Measurements from ENCODE around the gene NAP1L2. TPM values are rescaled to one million over a fixed set of nuclear protein-coding genes. Genes with fewer than 3 reads are reported as not detected.
A peak's percentile ranks its signal among the peaks of the same experiment; 100 is the strongest.
"Not testable (repeated sequence)": the region's sequence is repeated elsewhere in the genome, so short reads cannot be mapped to it uniquely, and the experiment has no call there.

Gene NAP1L2
- total RNA-seq (1.3 TPM), polyA plus RNA-seq (ENCODE audit: insufficient read depth in 1 of 8, insufficient read length in 8 of 8, low replicate concordance in 1 of 8) (1 to 10 TPM in 5 of 8 donors, under 1 TPM in 3; 0.70 to 2.4 (median 1.3) TPM)
- long read RNA-seq, donor 1: 0 reads
- long read RNA-seq, donor 2, partial matches to known transcripts: 0 of 1 reads
- long read RNA-seq, donor 2, other reads (novel, unspliced or antisense): 0 of 1 reads
- long read RNA-seq, donor 3: 0 reads
- long read RNA-seq, donor 4, partial matches to known transcripts: 0 of 2 reads
- long read RNA-seq, donor 4, other reads (novel, unspliced or antisense): 0 of 2 reads
- long read RNA-seq, donor 5, partial matches to known transcripts: 0 of 4 reads
- long read RNA-seq, donor 5, other reads (novel, unspliced or antisense): 0 of 4 reads
- long read RNA-seq, donor 6, partial matches to known transcripts: 0 of 1 reads
- long read RNA-seq, donor 6, other reads (novel, unspliced or antisense): 0 of 1 reads
- long read RNA-seq, donor 7, partial matches to known transcripts: 0 of 2 reads
- long read RNA-seq, donor 7, other reads (novel, unspliced or antisense): 0 of 2 reads
- long read RNA-seq, donor 8: 0 reads
- long read RNA-seq, donor 9, partial matches to known transcripts: 0 of 1 reads
- long read RNA-seq, donor 9, other reads (novel, unspliced or antisense): 0 of 1 reads
- long read RNA-seq, donor 10, partial matches to known transcripts: 0 of 3 reads
- long read RNA-seq, donor 10, other reads (novel, unspliced or antisense): 0 of 3 reads
- long read RNA-seq, donor 11, partial matches to known transcripts: 0 of 3 reads
- long read RNA-seq, donor 11, other reads (novel, unspliced or antisense): 0 of 3 reads

- Histone ChIP-seq H3K27me3 (ENCODE audit: control insufficient read depth, insufficient read depth, low read length) (peaks cover 18% of the 10 kb centered on the region), H3K27ac (ENCODE audit: low read length) (no peak within 1 kb of the TSS), H3K36me3 (ENCODE audit: control insufficient read depth, insufficient read depth, low read length) (no peaks in the 10 kb centered on the region), H3K9me3 (replicated peaks; ENCODE audit: control insufficient read depth, low read depth, low read length) (no peaks in the 10 kb centered on the region), H3K4me1 (ENCODE audit: control insufficient read depth, insufficient read depth, low read length) (no peaks in the 10 kb centered on the region), H3K4me3 (ENCODE audit: low read length) (peak within 1 kb of the TSS; percentile 26)
- WGBS (ENCODE audit: insufficient coverage): 49% methylated on average over 22 of the region's 30 CpGs
- peak; percentile 69 for DNase-seq
Measured at GRCh38 chrX:73214426-73215094, at the start of gene NAP1L2. Gene NAP1L2, minus strand, starts transcription at chrX:73214851. Its CDS starts 359 bp downstream, at chrX:73214492.

- Histone ChIP-seq H3K36me3 (ENCODE audit: control insufficient read depth, insufficient read depth, low read length) (no peaks in the 10 kb centered on the region), H3K27me3 (ENCODE audit: control insufficient read depth, insufficient read depth, low read length) (peaks cover 12% of the 10 kb centered on the region), H3K4me3 (ENCODE audit: low read length) (no peak overlapping the region), H3K4me1 (ENCODE audit: control insufficient read depth, insufficient read depth, low read length) (no peaks in the 10 kb centered on the region), H3K9me3 (replicated peaks; ENCODE audit: control insufficient read depth, low read depth, low read length) (no peaks in the 10 kb centered on the region), H3K27ac (ENCODE audit: low read length) (no peak overlapping the region)
- no CpG with 5 or more reads among the region's 2 CpGs for WGBS (ENCODE audit: insufficient coverage)
- peak; percentile 4 for DNase-seq
Measured at GRCh38 chrX:73262991-73263390, 48.3 kb upstream of the NAP1L2 start.

GRCh38 chrX:73239242-73239641, 24.6 kb upstream of the NAP1L2 start:
- Histone ChIP-seq H3K27me3 (ENCODE audit: control insufficient read depth, insufficient read depth, low read length) (peaks cover 2% of the 10 kb centered on the region), H3K27ac (ENCODE audit: low read length) (no peak overlapping the region), H3K4me1 (ENCODE audit: control insufficient read depth, insufficient read depth, low read length) (no peaks in the 10 kb centered on the region), H3K4me3 (ENCODE audit: low read length) (no peak overlapping the region), H3K9me3 (replicated peaks; ENCODE audit: control insufficient read depth, low read depth, low read length) (no peaks in the 10 kb centered on the region), H3K36me3 (ENCODE audit: control insufficient read depth, insufficient read depth, low read length) (no peaks in the 10 kb centered on the region)
- WGBS (ENCODE audit: insufficient coverage): 58% methylated on average over 4 of the region's 5 CpGs
- DNase-seq: no peak

GRCh38 chrX:73217621-73218020, 3.0 kb upstream of the NAP1L2 start:
- Histone ChIP-seq H3K4me1 (ENCODE audit: control insufficient read depth, insufficient read depth, low read length) (no peaks in the 10 kb centered on the region), H3K36me3 (ENCODE audit: control insufficient read depth, insufficient read depth, low read length) (no peaks in the 10 kb centered on the region), H3K4me3 (ENCODE audit: low read length) (no peak overlapping the region), H3K9me3 (replicated peaks; ENCODE audit: control insufficient read depth, low read depth, low read length) (no peaks in the 10 kb centered on the region), H3K27ac (ENCODE audit: low read length) (no peak overlapping the region), H3K27me3 (ENCODE audit: control insufficient read depth, insufficient read depth, low read length) (peaks cover 12% of the 10 kb centered on the region)
- no peak for DNase-seq
- no CpG with 5 or more reads among the region's 3 CpGs for WGBS (ENCODE audit: insufficient coverage)

- peaks cover 16% of the 10 kb centered on the region for H3K27me3 ChIP-seq (ENCODE audit: control insufficient read depth, insufficient read depth, low read length)
- no peaks in the 10 kb centered on the region for H3K4me1 ChIP-seq (ENCODE audit: control insufficient read depth, insufficient read depth, low read length)
- no peaks in the 10 kb centered on the region for H3K36me3 ChIP-seq (ENCODE audit: control insufficient read depth, insufficient read depth, low read length)
- DNase-seq: no peak
- H3K4me3 ChIP-seq (ENCODE audit: low read length): peak overlapping the region; percentile 26
- no peaks in the 10 kb centered on the region for H3K9me3 ChIP-seq (replicated peaks; ENCODE audit: control insufficient read depth, low read depth, low read length)
- no CpG with 5 or more reads among the region's 8 CpGs for WGBS (ENCODE audit: insufficient coverage)
- no peak overlapping the region for H3K27ac ChIP-seq (ENCODE audit: low read length)
Measured at GRCh38 chrX:73215246-73215645, 595 bp upstream of the NAP1L2 start.

GRCh38 chrX:73213734-73214425, 771 bp downstream of the NAP1L2 start:
- Histone ChIP-seq H3K27me3 (ENCODE audit: control insufficient read depth, insufficient read depth, low read length) (peaks cover 18% of the 10 kb centered on the region), H3K9me3 (replicated peaks; ENCODE audit: control insufficient read depth, low read depth, low read length) (no peaks in the 10 kb centered on the region), H3K36me3 (ENCODE audit: control insufficient read depth, insufficient read depth, low read length) (no peaks in the 10 kb centered on the region), H3K4me1 (ENCODE audit: control insufficient read depth, insufficient read depth, low read length) (no peaks in the 10 kb centered on the region), H3K4me3 (ENCODE audit: low read length) (peak overlapping the region; percentile 26), H3K27ac (ENCODE audit: low read length) (no peak overlapping the region)
- DNase-seq: no peak
- 24% methylated on average over 18 of the region's 18 CpGs for WGBS (ENCODE audit: insufficient coverage)

GRCh38 chrX:73206366-73206765, 8.3 kb downstream of the NAP1L2 start:
- no peak overlapping the region for H3K4me3 ChIP-seq (ENCODE audit: low read length)
- no peak overlapping the region for H3K27ac ChIP-seq (ENCODE audit: low read length)
- no peaks in the 10 kb centered on the region for H3K36me3 ChIP-seq (ENCODE audit: control insufficient read depth, insufficient read depth, low read length)
- H3K27me3 ChIP-seq (ENCODE audit: control insufficient read depth, insufficient read depth, low read length): peaks cover 4% of the 10 kb centered on the region
- DNase-seq: no peak
- no peaks in the 10 kb centered on the region for H3K4me1 ChIP-seq (ENCODE audit: control insufficient read depth, insufficient read depth, low read length)
- WGBS (ENCODE audit: insufficient coverage): no CpG with 5 or more reads among the region's 2 CpGs
- H3K9me3 ChIP-seq (replicated peaks; ENCODE audit: control insufficient read depth, low read depth, low read length): no peaks in the 10 kb centered on the region

- H3K27ac ChIP-seq (ENCODE audit: low read length): no peak overlapping the region
- H3K4me1 ChIP-seq (ENCODE audit: control insufficient read depth, insufficient read depth, low read length): no peaks in the 10 kb centered on the region
- no peak for DNase-seq
- peaks cover 3% of the 10 kb centered on the region for H3K9me3 ChIP-seq (replicated peaks; ENCODE audit: control insufficient read depth, low read depth, low read length)
- 75% methylated on average over 6 of the region's 6 CpGs for WGBS (ENCODE audit: insufficient coverage)
- no peak overlapping the region for H3K4me3 ChIP-seq (ENCODE audit: low read length)
- no peaks in the 10 kb centered on the region for H3K27me3 ChIP-seq (ENCODE audit: control insufficient read depth, insufficient read depth, low read length)
- H3K36me3 ChIP-seq (ENCODE audit: control insufficient read depth, insufficient read depth, low read length): no peaks in the 10 kb centered on the region
Measured at GRCh38 chrX:73182502-73183114, 32.0 kb downstream of the NAP1L2 start.

- DNase-seq; H3K27me3 ChIP-seq (ENCODE audit: control insufficient read depth, insufficient read depth, low read length); H3K9me3 ChIP-seq (replicated peaks; ENCODE audit: control insufficient read depth, low read depth, low read length); H3K36me3 ChIP-seq (ENCODE audit: control insufficient read depth, insufficient read depth, low read length); H3K4me3 ChIP-seq (ENCODE audit: low read length); H3K4me1 ChIP-seq (ENCODE audit: control insufficient read depth, insufficient read depth, low read length); H3K27ac ChIP-seq (ENCODE audit: low read length): not testable (repeated sequence)
- no CpG with 5 or more reads among the region's 1 CpG for WGBS (ENCODE audit: insufficient coverage)
Measured at GRCh38 chrX:73168945-73169344, 45.7 kb downstream of the NAP1L2 start.
